Glutamatergic neuron (in vitro differentiated cells): ENCODE results near the gene ACTN1. TPM values are rescaled to one million over a fixed set of nuclear protein-coding genes. Genes with fewer than 3 reads are reported as not detected.

ENCODE experiments used
- DNase-seq: peaks from one replicate; pipeline ENCODE4 v3.0.0; 2022
- H3K27ac Mint-ChIP-seq: one replicate; pipeline ENCODE4 v1.8.0; 2020; ENCODE audit warnings: mild to moderate bottlenecking, mixed read lengths, inconsistent platforms; ENCODE audit not compliant: unreplicated experiment
- H3K27me3 Mint-ChIP-seq: one replicate; pipeline ENCODE4 v1.8.0; 2020; ENCODE audit warnings: mild to moderate bottlenecking, moderate library complexity, mixed read lengths, inconsistent platforms; ENCODE audit not compliant: unreplicated experiment
- H3K36me3 Mint-ChIP-seq: one replicate; pipeline ENCODE4 v1.8.0; 2020; ENCODE audit warnings: mild to moderate bottlenecking, mixed read lengths, inconsistent platforms; ENCODE audit not compliant: unreplicated experiment
- H3K4me1 Mint-ChIP-seq: one replicate; pipeline ENCODE4 v1.8.0; 2020; ENCODE audit warnings: mild to moderate bottlenecking, low read depth, mixed read lengths, inconsistent platforms; ENCODE audit not compliant: unreplicated experiment
- H3K4me3 Mint-ChIP-seq: one replicate; pipeline ENCODE4 v1.8.0; 2020; ENCODE audit warnings: mild to moderate bottlenecking, mixed read lengths, inconsistent platforms; ENCODE audit not compliant: unreplicated experiment
- H3K9me3 Mint-ChIP-seq: one replicate; pipeline ENCODE4 v1.8.0; 2020; ENCODE audit warnings: mild to moderate bottlenecking, moderate library complexity, mixed read lengths, inconsistent platforms; ENCODE audit not compliant: unreplicated experiment
- total RNA-seq: library from RNA; stranded (reverse); fragmentation: NEBNext Ultra II Directional; extraction: Animal tissue kit (Norgen Biotek cat#: 25700); gene quantifications from one replicate; pipeline ENCODE4 v1.2.1, GENCODE V29; 2021; ENCODE audit not compliant: unreplicated experiment
- TF ChIP-seq, protein P1 (sequence below): fragments of 200-600 bp; sonication (generic); IDR thresholded peaks from one replicate; pipeline ENCODE4 v1.5.0; 2021; ENCODE audit not compliant: partially characterized antibody, unreplicated experiment

Gene ACTN1
- total RNA-seq, 1 donor from 2014 or later: 48.1 TPM

DNA sequence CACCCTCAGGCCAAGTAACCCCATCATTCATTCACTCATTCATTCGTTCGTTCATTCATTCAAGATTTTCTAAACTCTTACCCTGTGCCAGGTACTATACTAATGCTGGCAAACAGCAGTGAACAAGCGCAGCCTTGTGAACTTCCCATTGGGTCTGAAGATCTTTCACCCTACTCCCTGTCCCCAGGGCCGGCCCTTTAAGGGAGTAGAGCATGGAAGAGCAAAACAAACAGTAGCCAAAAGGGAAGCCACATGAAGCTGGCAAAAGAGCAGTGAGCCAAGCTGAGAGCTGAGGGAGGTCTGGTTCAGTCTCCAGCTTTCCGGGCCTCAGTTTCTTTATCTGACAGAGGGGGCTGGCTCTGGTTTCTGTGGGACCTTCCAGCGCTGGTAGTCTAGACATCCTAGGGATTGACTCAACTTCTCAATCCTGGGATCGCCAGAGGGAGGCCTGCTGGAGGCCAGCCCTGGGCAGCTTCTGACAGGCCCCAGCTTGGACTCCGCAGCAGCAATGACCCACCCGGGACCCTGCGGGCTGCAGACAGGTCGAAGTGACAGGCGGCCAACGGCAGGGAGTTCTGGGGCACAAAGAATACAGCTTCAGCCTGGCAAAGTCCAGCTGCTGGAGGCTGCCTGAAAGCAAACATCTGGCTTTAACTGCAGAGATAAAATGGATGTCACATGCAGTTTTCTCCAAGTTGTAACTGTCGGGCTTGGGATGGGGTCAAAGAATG is 27.1 kb downstream of the ACTN1 start:
- TF ChIP-seq, protein P1, sequence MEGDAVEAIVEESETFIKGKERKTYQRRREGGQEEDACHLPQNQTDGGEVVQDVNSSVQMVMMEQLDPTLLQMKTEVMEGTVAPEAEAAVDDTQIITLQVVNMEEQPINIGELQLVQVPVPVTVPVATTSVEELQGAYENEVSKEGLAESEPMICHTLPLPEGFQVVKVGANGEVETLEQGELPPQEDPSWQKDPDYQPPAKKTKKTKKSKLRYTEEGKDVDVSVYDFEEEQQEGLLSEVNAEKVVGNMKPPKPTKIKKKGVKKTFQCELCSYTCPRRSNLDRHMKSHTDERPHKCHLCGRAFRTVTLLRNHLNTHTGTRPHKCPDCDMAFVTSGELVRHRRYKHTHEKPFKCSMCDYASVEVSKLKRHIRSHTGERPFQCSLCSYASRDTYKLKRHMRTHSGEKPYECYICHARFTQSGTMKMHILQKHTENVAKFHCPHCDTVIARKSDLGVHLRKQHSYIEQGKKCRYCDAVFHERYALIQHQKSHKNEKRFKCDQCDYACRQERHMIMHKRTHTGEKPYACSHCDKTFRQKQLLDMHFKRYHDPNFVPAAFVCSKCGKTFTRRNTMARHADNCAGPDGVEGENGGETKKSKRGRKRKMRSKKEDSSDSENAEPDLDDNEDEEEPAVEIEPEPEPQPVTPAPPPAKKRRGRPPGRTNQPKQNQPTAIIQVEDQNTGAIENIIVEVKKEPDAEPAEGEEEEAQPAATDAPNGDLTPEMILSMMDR: no peak
- Mint-ChIP-seq H3K36me3 (no peaks in the 10 kb centered on the region), H3K27me3 (peaks cover 4% of the 10 kb centered on the region), H3K4me3 (no peak overlapping the region), H3K9me3 (no peaks in the 10 kb centered on the region), H3K4me1 (peaks cover 10% of the 10 kb centered on the region), H3K27ac (no peak overlapping the region)
- no peak for DNase-seq

DNA sequence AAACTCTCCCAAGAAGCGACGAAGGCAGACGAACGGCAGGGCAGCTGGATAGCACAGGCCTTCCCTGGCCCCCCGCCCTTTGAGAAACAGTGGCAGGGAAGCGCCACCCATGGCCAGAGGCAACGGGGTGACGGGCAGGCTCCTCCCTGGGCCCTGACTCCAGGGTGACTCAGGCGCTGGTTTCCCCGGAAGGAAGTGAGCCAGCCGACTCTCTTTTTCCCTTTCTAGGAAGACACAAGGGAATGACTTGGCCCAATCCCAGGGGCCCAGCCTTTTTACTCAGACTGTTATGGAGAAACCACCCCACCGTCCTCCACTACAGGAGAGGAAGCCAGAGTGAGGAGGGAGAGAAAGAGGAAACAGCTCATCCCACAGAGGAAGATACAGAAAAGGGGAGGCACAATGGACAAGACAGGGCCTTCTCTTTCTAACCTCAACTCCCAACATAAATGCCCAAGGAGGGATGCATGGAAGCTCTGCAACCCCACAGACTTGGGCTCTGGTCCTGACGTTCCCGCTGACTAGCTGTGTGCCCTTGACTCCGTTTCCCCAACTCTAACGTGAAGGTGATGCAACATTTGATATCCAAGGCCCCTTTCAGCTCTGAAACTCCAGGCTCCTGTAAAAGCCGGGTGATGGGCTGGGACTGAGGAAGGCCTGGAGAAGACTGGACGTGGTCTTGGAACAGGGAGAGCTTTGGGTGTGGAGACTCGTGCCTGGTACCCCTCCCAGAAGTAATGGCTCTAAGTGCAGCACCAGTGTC is 27.9 kb downstream of the ACTN1 start:
- Mint-ChIP-seq H3K27ac (no peak overlapping the region), H3K4me1 (peaks cover 10% of the 10 kb centered on the region)
- TF ChIP-seq, protein P1: no peak

DNA sequence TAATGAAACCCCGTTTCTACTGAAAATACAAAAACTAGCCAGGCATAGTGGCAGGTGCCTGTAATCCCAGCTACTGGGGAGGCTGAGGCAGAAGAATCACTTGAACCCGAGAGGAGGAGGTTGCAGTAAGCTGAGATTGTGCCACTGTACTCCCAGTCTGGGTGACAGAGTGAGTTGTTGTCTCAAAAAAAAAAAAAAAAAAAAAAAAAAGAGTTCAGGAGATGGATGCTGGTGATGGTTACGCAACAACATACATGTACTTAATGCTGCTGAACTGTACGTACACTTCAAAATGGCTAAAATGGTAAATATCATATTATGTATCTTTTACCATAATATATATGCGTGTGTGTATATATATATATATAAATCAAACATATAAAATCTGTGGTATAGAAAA is 29.0 kb downstream of the ACTN1 start:
- Mint-ChIP-seq H3K4me1 (peaks cover 15% of the 10 kb centered on the region), H3K27ac (no peak overlapping the region)
- TF ChIP-seq, protein P1: no peak

More for the DNA sequence above, 27.9 kb downstream of the ACTN1 start:
- Mint-ChIP-seq H3K27me3 (peaks cover 8% of the 10 kb centered on the region), H3K4me3 (no peak overlapping the region), H3K36me3 (no peaks in the 10 kb centered on the region), H3K9me3 (no peaks in the 10 kb centered on the region)
- no peak for DNase-seq

DNA sequence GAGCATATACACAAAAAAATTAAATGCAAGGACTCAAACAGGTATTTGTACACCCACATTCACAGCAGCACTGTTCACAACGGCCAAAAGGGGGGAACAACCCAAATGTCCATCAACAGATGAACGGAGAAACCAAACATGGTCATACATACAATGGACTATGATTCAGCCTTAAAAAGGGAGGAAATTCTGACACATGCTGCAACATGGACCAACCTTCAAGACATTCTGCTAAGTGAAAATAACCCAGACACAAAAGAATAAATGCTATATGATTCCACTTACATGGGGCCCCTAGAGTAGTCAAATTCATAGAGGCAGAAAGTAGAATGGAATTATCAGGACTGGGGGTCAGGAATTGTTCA is 29.5 kb downstream of the ACTN1 start:
- no peaks in the 10 kb centered on the region for H3K36me3 Mint-ChIP-seq
- DNase-seq: no peak
- H3K9me3 Mint-ChIP-seq: no peaks in the 10 kb centered on the region
- H3K4me3 Mint-ChIP-seq: no peak overlapping the region
- peaks cover 12% of the 10 kb centered on the region for H3K27me3 Mint-ChIP-seq
- no peak overlapping the region for H3K27ac Mint-ChIP-seq
- TF ChIP-seq, protein P1: no peak
- H3K4me1 Mint-ChIP-seq: peaks cover 17% of the 10 kb centered on the region

More for the DNA sequence above, 29.0 kb downstream of the ACTN1 start:
- no peak overlapping the region for H3K4me3 Mint-ChIP-seq
- peaks cover 11% of the 10 kb centered on the region for H3K27me3 Mint-ChIP-seq
- no peaks in the 10 kb centered on the region for H3K36me3 Mint-ChIP-seq
- no peaks in the 10 kb centered on the region for H3K9me3 Mint-ChIP-seq
- no peak for DNase-seq
